A549 (cell line): Measurements from ENCODE around the gene FSIP2. TPM values are rescaled to one million over a fixed set of nuclear protein-coding genes. Genes with fewer than 3 reads are reported as not detected.

Experiments used
- ATAC-seq, 2 experiments: fragments of 200-7000 bp in 1 of 2; fragments of >200 bp in 1 of 2; cut with Nextera tagmentation in 1 of 2; cut with Tn5 transposase in 1 of 2; 3 replicates each; pipeline versions ENCODE4 v1.8.0 to v1.9.1; 2018 to 2020; ENCODE audit warnings: mild to moderate bottlenecking in 1 of 2, moderate library complexity in 1 of 2
- CTCF ChIA-PET: fragments of 300-600 bp; sonication (Branson Sonifier 250); formaldehyde crosslinking; extraction: SDS; loops from one replicate; lab custom pipeline; 2021; ENCODE audit warnings: antibody characterized with exemption, inconsistent platforms; lab: Yijun Ruan, JAX
- POLR2A ChIA-PET: fragments of 350-600 bp; formaldehyde crosslinking; extraction: SDS; loops from one replicate; lab custom pipeline; 2021; ENCODE audit warnings: antibody characterized with exemption, inconsistent platforms; lab: Yijun Ruan, JAX
- DNase-seq, 2 experiments: peaks; one replicate each; pipeline versions ENCODE4 v3.0.0 to v3.0.0-alpha.2; 2011 to 2016; ENCODE audit warnings: low read depth in 1 of 2, low spot score in 1 of 2
- FAIRE-seq: peaks from 2 replicates; lab custom pipeline; 2011; peaks lifted over from hg19 to GRCh38; lab: Jason Lieb, UNC
- H3K27ac ChIP-seq, 2 experiments: fragments of >200 bp; sonication (Bioruptor Twin); formaldehyde crosslinking; 3 replicates each; pipeline ENCODE4 v1.5.1; 2016 to 2017
- H3K4me1 ChIP-seq: fragments of >200 bp; sonication (Bioruptor Twin); formaldehyde crosslinking; 3 replicates; pipeline ENCODE4 v1.6.1; 2016
- H3K4me2 ChIP-seq: fragments of >200 bp; sonication (Bioruptor Twin); formaldehyde crosslinking; 3 replicates; pipeline ENCODE4 v1.6.1; 2016
- H3K4me3 ChIP-seq: fragments of >200 bp; sonication (Bioruptor Twin); formaldehyde crosslinking; 3 replicates; pipeline ENCODE4 v1.5.1; 2016
- H3K9me3 ChIP-seq: fragments of >200 bp; sonication (Bioruptor Twin); formaldehyde crosslinking; 3 replicates; pipeline ENCODE4 v1.6.1; 2016
- ATOH8 ChIP-seq: fragments of 250-450 bp; sonication (Bioruptor Pico); IDR thresholded peaks from 2 replicates; pipeline ENCODE4 v1.5.0; 2020; ENCODE audit warnings: low read depth, mild to moderate bottlenecking, moderate library complexity
- CHD4 ChIP-seq: fragments of 200-600 bp; sonication (generic); IDR thresholded peaks from 2 replicates; pipeline ENCODE4 v1.6.1; 2016; ENCODE audit warnings: antibody characterized with exemption, mild to moderate bottlenecking, borderline replicate concordance
- E2F6 ChIP-seq: IDR thresholded peaks from 2 replicates; pipeline ENCODE4 v1.6.1; 2012; ENCODE audit warnings: low read depth, borderline replicate concordance
- EHF ChIP-seq: fragments of 250-450 bp; sonication (Bioruptor Pico); IDR thresholded peaks from 2 replicates; pipeline ENCODE4 v1.5.0; 2020; ENCODE audit warnings: mild to moderate bottlenecking
- EHMT2 ChIP-seq: fragments of 200-600 bp; sonication (generic); IDR thresholded peaks from 2 replicates; pipeline ENCODE4 v1.6.1; 2016; ENCODE audit warnings: antibody characterized with exemption, low read depth, mild to moderate bottlenecking, moderate library complexity
- ELK1 ChIP-seq: fragments of 150-350 bp; IDR thresholded peaks from 2 replicates; pipeline ENCODE4 v1.6.1; 2014; ENCODE audit warnings: low read depth, mild to moderate bottlenecking, low read length
- FOSB ChIP-seq: fragments of 250-450 bp; sonication (Bioruptor Pico); IDR thresholded peaks from 2 replicates; pipeline ENCODE4 v1.5.0; 2020; ENCODE audit warnings: mild to moderate bottlenecking, moderate library complexity
- GATA3 ChIP-seq: IDR thresholded peaks from 2 replicates; pipeline ENCODE4 v1.6.1; 2012; ENCODE audit warnings: borderline replicate concordance
- JUN ChIP-seq, 2 experiments: fragments of >200 bp; sonication (Bioruptor Twin); formaldehyde crosslinking; IDR thresholded peaks; 2 replicates in 1 of 2; 3 replicates in 1 of 2; pipeline ENCODE4 v1.6.1; 2016 to 2017
- KDM5A ChIP-seq: fragments of 200-600 bp; sonication (generic); IDR thresholded peaks from 2 replicates; pipeline ENCODE4 v1.6.1; 2016; ENCODE audit warnings: antibody characterized with exemption, mild to moderate bottlenecking
- MAX ChIP-seq: IDR thresholded peaks from 2 replicates; pipeline ENCODE4 v1.6.1; 2012
- MAZ ChIP-seq: fragments of 150-350 bp; IDR thresholded peaks from 2 replicates; pipeline ENCODE4 v1.6.1; 2014; ENCODE audit warnings: antibody characterized with exemption, low read depth, low read length, borderline replicate concordance
- MYC ChIP-seq: IDR thresholded peaks from 2 replicates; pipeline ENCODE4 v1.6.1; 2012; ENCODE audit warnings: mild to moderate bottlenecking, inconsistent platforms, low read length, improper control_type of control experiment, borderline replicate concordance
- NFE2L2 ChIP-seq: fragments of 150-350 bp; conservative IDR thresholded peaks from 2 replicates; pipeline ENCODE4 v1.6.1; 2014; ENCODE audit warnings: low read length
- RAD21 ChIP-seq, 2 experiments: fragments of >200 bp in 1 of 2; sonication (Bioruptor Twin) in 1 of 2; formaldehyde crosslinking in 1 of 2; IDR thresholded peaks in 1 of 2; conservative IDR thresholded peaks in 1 of 2; 2 replicates in 1 of 2; 3 replicates in 1 of 2; pipeline ENCODE4 v1.6.1; 2012 to 2018; ENCODE audit warnings: inconsistent platforms in 1 of 2
- RNF2 ChIP-seq: fragments of 200-600 bp; sonication (generic); IDR thresholded peaks from 2 replicates; pipeline ENCODE4 v1.6.1; 2016; ENCODE audit warnings: low read depth, mild to moderate bottlenecking, antibody characterized with exemption, moderate library complexity, borderline replicate concordance
- TP53 ChIP-seq: fragments of 250-450 bp; sonication (Bioruptor Pico); IDR thresholded peaks from 2 replicates; pipeline ENCODE4 v1.5.0; 2021; ENCODE audit warnings: mild to moderate bottlenecking, moderate library complexity
- ZC3H11A ChIP-seq: fragments of 450-650 bp; IDR thresholded peaks from 2 replicates; pipeline ENCODE4 v1.6.1; 2014; ENCODE audit warnings: antibody characterized with exemption, mild to moderate bottlenecking
- ZSCAN20 ChIP-seq: fragments of 250-450 bp; sonication (Bioruptor Pico); IDR thresholded peaks from 2 replicates; pipeline ENCODE4 v1.8.0; 2022; ENCODE audit warnings: mild to moderate bottlenecking, moderate library complexity
- WGBS: methylation state at CpG from one replicate; pipeline ENCODE4 v1.1.6; 2017; ENCODE audit errors: missing lambda C conversion rate; 5-methylcytosine and 5-hydroxymethylcytosine counted together
- polyA plus RNA-seq, 4 experiments: library from polyadenylated mRNA; depleted of rRNA in 3 of 4; stranded (reverse); fragments of >200 nt; fragmentation: RNase III in 1 of 4; extraction: RNeasy Plus Mini Kit Qiagen cat#74134 plus additional on column Dnase treatment in 1 of 4; gene quantifications; 2 replicates in 3 of 4; 3 replicates in 1 of 4; pipeline ENCODE4 v1.2.3, GENCODE V29; 2011 to 2017
- TF ChIP-seq, protein P1 (sequence below): IDR thresholded peaks from 2 replicates; pipeline ENCODE4 v1.6.1; 2012

The FSIP2 gene
- polyA plus RNA-seq, 2 of the 4 experiments (the other 2 are of a cell fraction), result 0.01 TPM; not detected in 1

DNA sequence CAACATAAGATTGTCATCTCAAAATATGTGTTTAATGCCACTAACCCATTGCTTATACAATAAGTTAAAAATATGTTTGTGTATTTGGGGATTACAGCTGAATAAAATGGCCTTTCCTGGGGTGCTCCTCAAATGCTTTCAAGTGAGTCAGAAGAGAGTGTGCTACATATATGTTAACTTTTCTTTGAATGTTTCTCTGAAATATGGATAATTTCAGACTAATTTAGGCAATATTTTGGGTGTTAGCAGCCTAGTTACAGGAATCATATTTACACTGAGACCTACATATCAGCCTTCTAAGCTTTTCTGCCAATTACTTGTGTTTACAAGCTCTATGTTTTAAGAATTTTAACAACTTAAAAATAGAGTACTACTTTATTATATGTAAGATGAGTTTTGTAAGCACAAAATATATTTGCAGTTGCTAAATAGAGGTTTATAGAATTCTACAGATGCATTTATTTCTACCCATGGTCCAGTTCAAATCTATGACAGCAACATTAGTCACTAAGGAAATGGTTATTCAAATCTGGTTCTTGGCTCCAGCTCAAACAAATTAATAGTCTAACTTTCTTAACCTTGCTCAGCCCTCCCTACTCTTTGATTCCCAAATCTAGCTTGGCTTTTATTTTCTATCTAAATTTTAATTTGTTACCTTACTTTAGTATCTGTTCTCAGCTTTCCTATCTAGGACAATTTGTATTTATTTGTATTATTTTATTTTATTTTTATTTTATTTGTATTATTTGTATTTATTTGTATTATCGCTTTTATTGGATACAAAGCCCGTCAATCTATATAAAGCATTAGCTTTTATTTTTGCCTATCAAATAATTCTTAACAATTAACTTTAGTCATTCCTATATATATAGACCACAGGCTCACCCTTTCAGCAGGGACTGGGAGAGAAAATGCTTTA is 48.9 kb downstream of the FSIP2 start:
- TF ChIP-seq RAD21 (conservative IDR thresholded peaks at IDR 0.05 in 1 of 2, IDR thresholded peaks at IDR 0.05 in 1 of 2) (no peak), ZC3H11A (no peak), EHF (CRISPR knock-in tag) (no peak), FOSB (CRISPR knock-in tag) (no peak), E2F6 (no peak), EHMT2 (no peak), RNF2 (no peak), MAZ (no peak), ELK1 (no peak), CHD4 (no peak), MYC (no peak), KDM5A (no peak), MAX (no peak)
- TF ChIP-seq, protein P1, sequence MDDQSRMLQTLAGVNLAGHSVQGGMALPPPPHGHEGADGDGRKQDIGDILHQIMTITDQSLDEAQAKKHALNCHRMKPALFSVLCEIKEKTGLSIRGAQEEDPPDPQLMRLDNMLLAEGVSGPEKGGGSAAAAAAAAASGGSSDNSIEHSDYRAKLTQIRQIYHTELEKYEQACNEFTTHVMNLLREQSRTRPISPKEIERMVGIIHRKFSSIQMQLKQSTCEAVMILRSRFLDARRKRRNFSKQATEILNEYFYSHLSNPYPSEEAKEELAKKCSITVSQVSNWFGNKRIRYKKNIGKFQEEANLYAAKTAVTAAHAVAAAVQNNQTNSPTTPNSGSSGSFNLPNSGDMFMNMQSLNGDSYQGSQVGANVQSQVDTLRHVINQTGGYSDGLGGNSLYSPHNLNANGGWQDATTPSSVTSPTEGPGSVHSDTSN, result no peak
- POLR2A ChIA-PET, result no interaction called here
- WGBS, result 90% methylated on average over 2 of the region's 2 CpGs
- CTCF ChIA-PET, result interaction anchor here (1.0 kb wide), 1 partner anchor 194 kb away, joined by 3 read pairs; no protein-coding TSS in a partner anchor
- DNase-seq, result no peak
- Histone ChIP-seq H3K27ac (no peak overlapping the region), H3K9me3 (no peaks in the 10 kb centered on the region), H3K4me3 (no peak overlapping the region), H3K4me1 (no peaks in the 10 kb centered on the region), H3K4me2 (no peak overlapping the region)
- no peak for ATAC-seq
- FAIRE-seq, result no peak

- no peak for DNase-seq
- H3K4me1 ChIP-seq, result no peaks in the 10 kb centered on the region
- no peak for ATAC-seq
- TF ChIP-seq RAD21 (conservative IDR thresholded peaks at IDR 0.05 in 1 of 2, IDR thresholded peaks at IDR 0.05 in 1 of 2) (no peak), JUN (IDR thresholded peaks at IDR 0.05) (no peak), ATOH8 (CRISPR knock-in tag) (no peak), TP53 (no peak), NFE2L2 (no peak), MYC (no peak), FOSB (CRISPR knock-in tag) (no peak), GATA3 (no peak), ZSCAN20 (CRISPR knock-in tag) (no peak)
- TF ChIP-seq, protein P1, result no peak
- ChIA-PET CTCF (no interaction called here), POLR2A (no interaction called here)
- 18% methylated on average over 2 of the region's 2 CpGs for WGBS
- H3K27ac ChIP-seq, result no peak overlapping the region
- no peaks in the 10 kb centered on the region for H3K9me3 ChIP-seq
- FAIRE-seq, result no peak
- H3K4me3 ChIP-seq, result no peak overlapping the region
- no peak overlapping the region for H3K4me2 ChIP-seq
Measured at GRCh38 chr2:185790361-185790760, 51.8 kb downstream of the FSIP2 start.
